Endothelial cell (in vitro differentiated cells): ENCODE data around the gene CARD10. TPM values are rescaled to one million over a fixed set of nuclear protein-coding genes. Genes with fewer than 3 reads are reported as not detected.

Experiments
- DNase-seq: peaks from one replicate; pipeline ENCODE4 v3.0.0; 2021; ENCODE audit warnings: low spot score
- H3K27ac Mint-ChIP-seq: one replicate; pipeline ENCODE4 v1.8.0; 2021; ENCODE audit warnings: mixed read lengths, inconsistent platforms; ENCODE audit not compliant: unreplicated experiment
- H3K27me3 Mint-ChIP-seq: one replicate; pipeline ENCODE4 v1.8.0; 2021; ENCODE audit warnings: mild to moderate bottlenecking, moderate library complexity, mixed read lengths, inconsistent platforms; ENCODE audit not compliant: unreplicated experiment
- H3K36me3 Mint-ChIP-seq: one replicate; pipeline ENCODE4 v1.8.0; 2021; ENCODE audit warnings: mild to moderate bottlenecking, low read depth, mixed read lengths, inconsistent platforms; ENCODE audit not compliant: unreplicated experiment
- H3K4me1 Mint-ChIP-seq: one replicate; pipeline ENCODE4 v1.8.0; 2021; ENCODE audit warnings: mild to moderate bottlenecking, mixed read lengths, inconsistent platforms; ENCODE audit not compliant: unreplicated experiment
- H3K4me3 Mint-ChIP-seq: one replicate; pipeline ENCODE4 v1.8.0; 2021; ENCODE audit warnings: mild to moderate bottlenecking, mixed read lengths, inconsistent platforms; ENCODE audit not compliant: unreplicated experiment
- H3K9me3 Mint-ChIP-seq: one replicate; pipeline ENCODE4 v1.8.0; 2021; ENCODE audit warnings: mixed read lengths, inconsistent platforms; ENCODE audit not compliant: unreplicated experiment
- CTCF ChIP-seq: fragments of 200-600 bp; sonication (generic); IDR thresholded peaks from one replicate; pipeline ENCODE4 v1.5.0; 2021; ENCODE audit warnings: antibody characterized with exemption; ENCODE audit not compliant: unreplicated experiment
- total RNA-seq: library from RNA; stranded (reverse); fragmentation: NEBNext Ultra II Directional; extraction: Animal tissue kit (Norgen Biotek cat#: 25700); gene quantifications from one replicate; pipeline ENCODE4 v1.2.1, GENCODE V29; 2021; ENCODE audit not compliant: unreplicated experiment

CARD10 gene
- total RNA-seq, 1 donor from 2014 or later: 26.0 TPM

GRCh38 chr22:37482244-37482643, 37.0 kb downstream of the CARD10 start:
- H3K27ac Mint-ChIP-seq: peak overlapping the region; percentile 55
- no peaks in the 10 kb centered on the region for H3K9me3 Mint-ChIP-seq
- TF ChIP-seq CTCF: no peak
- H3K27me3 Mint-ChIP-seq: peaks cover 14% of the 10 kb centered on the region
- peaks cover 9% of the 10 kb centered on the region for H3K36me3 Mint-ChIP-seq
- DNase-seq: no peak
- peak overlapping the region; percentile 57 for H3K4me3 Mint-ChIP-seq
- H3K4me1 Mint-ChIP-seq: peaks cover 45% of the 10 kb centered on the region

GRCh38 chr22:37481347-37481907, 37.8 kb downstream of the CARD10 start:
- Mint-ChIP-seq H3K4me3 (peak overlapping the region; percentile 57), H3K27ac (no peak overlapping the region), H3K4me1 (peaks cover 36% of the 10 kb centered on the region), H3K9me3 (no peaks in the 10 kb centered on the region), H3K27me3 (peaks cover 10% of the 10 kb centered on the region), H3K36me3 (peaks cover 9% of the 10 kb centered on the region)
- no peak for TF ChIP-seq CTCF
- DNase-seq: no peak

- no peaks in the 10 kb centered on the region for H3K9me3 Mint-ChIP-seq
- H3K4me1 Mint-ChIP-seq: peaks cover 35% of the 10 kb centered on the region
- no peak for TF ChIP-seq CTCF
- no peak overlapping the region for H3K27ac Mint-ChIP-seq
- peaks cover 10% of the 10 kb centered on the region for H3K27me3 Mint-ChIP-seq
- H3K4me3 Mint-ChIP-seq: peak overlapping the region; percentile 44
- DNase-seq: no peak
- peaks cover 9% of the 10 kb centered on the region for H3K36me3 Mint-ChIP-seq
Observed at GRCh38 chr22:37480387-37481346, 38.5 kb downstream of the CARD10 start.

- peaks cover 27% of the 10 kb centered on the region for H3K4me1 Mint-ChIP-seq
- no peak for DNase-seq
- H3K27me3 Mint-ChIP-seq: peaks cover 10% of the 10 kb centered on the region
- peaks cover 16% of the 10 kb centered on the region for H3K36me3 Mint-ChIP-seq
- no peak overlapping the region for H3K4me3 Mint-ChIP-seq
- TF ChIP-seq CTCF: no peak
- H3K9me3 Mint-ChIP-seq: no peaks in the 10 kb centered on the region
- no peak overlapping the region for H3K27ac Mint-ChIP-seq
Observed at GRCh38 chr22:37479196-37479595, 40.0 kb downstream of the CARD10 start.
